GM23338 (cell line): ENCODE measurements around the gene XXYLT1. TPM values are rescaled to one million over a fixed set of nuclear protein-coding genes. Genes with fewer than 3 reads are reported as not detected.

ENCODE experiments used
- ATAC-seq: fragments of 200-7000 bp; cut with Tn5 transposase; 3 replicates; pipeline ENCODE4 v1.9.1; 2020
- DNase-seq: peaks from one replicate; pipeline ENCODE4 v3.0.0-alpha.2; 2015; ENCODE audit warnings: low spot score
- H2AFZ ChIP-seq: fragments of 200-600 bp; sonication (generic); 2 replicates; pipeline ENCODE4 v1.8.0; 2016; ENCODE audit warnings: antibody characterized with exemption, mild to moderate bottlenecking, moderate library complexity
- H3F3A ChIP-seq: fragments of 200-600 bp; sonication (generic); replicated peaks from 2 replicates; pipeline ENCODE4 v1.8.0; 2017; ENCODE audit warnings: antibody characterized with exemption, mixed run types, low read depth
- H3K27ac ChIP-seq: fragments of 200-600 bp; sonication (generic); 2 replicates; pipeline ENCODE4 v1.6.1; 2016; ENCODE audit warnings: low read depth
- H3K27me3 ChIP-seq: fragments of 200-600 bp; sonication (generic); 2 replicates; pipeline ENCODE4 v1.8.0; 2016; ENCODE audit warnings: mild to moderate bottlenecking, mixed run types, moderate library complexity; ENCODE audit not compliant: insufficient read depth
- H3K36me3 ChIP-seq: fragments of 200-600 bp; sonication (generic); 2 replicates; pipeline ENCODE4 v1.8.0; 2016; ENCODE audit warnings: mild to moderate bottlenecking; ENCODE audit not compliant: insufficient read depth
- H3K4me1 ChIP-seq: fragments of 200-600 bp; sonication (generic); 2 replicates; pipeline ENCODE4 v1.8.0; 2016; ENCODE audit warnings: mild to moderate bottlenecking, moderate library complexity; ENCODE audit not compliant: insufficient read depth
- H3K4me2 ChIP-seq: fragments of 200-600 bp; sonication (generic); 2 replicates; pipeline ENCODE4 v1.7.1; 2017; ENCODE audit warnings: mixed run types
- H3K4me3 ChIP-seq: fragments of 200-600 bp; sonication (generic); 2 replicates; pipeline ENCODE4 v1.6.1; 2016; ENCODE audit warnings: mixed run types
- H3K79me2 ChIP-seq: fragments of 200-600 bp; sonication (generic); replicated peaks from 2 replicates; pipeline ENCODE4 v1.8.0; 2017; ENCODE audit warnings: mild to moderate bottlenecking; ENCODE audit not compliant: insufficient read depth
- H3K9me2 ChIP-seq: fragments of 200-600 bp; sonication (generic); 2 replicates; pipeline ENCODE4 v1.8.0; 2017; ENCODE audit not compliant: insufficient read depth
- H4K20me1 ChIP-seq: fragments of 200-600 bp; sonication (generic); replicated peaks from 2 replicates; pipeline ENCODE4 v1.8.0; 2017; ENCODE audit warnings: mild to moderate bottlenecking; ENCODE audit not compliant: insufficient read depth
- H3K27ac Mint-ChIP-seq: 2 replicates; pipeline ENCODE4 v1.8.0; 2020; ENCODE audit warnings: inconsistent platforms, mild to moderate bottlenecking, moderate library complexity, mixed read lengths
- H3K27me3 Mint-ChIP-seq: 3 replicates; pipeline ENCODE4 v1.8.0; 2022; ENCODE audit warnings: low read depth, mild to moderate bottlenecking, moderate library complexity, mixed read lengths, inconsistent platforms; ENCODE audit not compliant: insufficient read depth, poor library complexity
- H3K36me3 Mint-ChIP-seq: 3 replicates; pipeline ENCODE4 v1.8.0; 2021; ENCODE audit warnings: low read depth, mild to moderate bottlenecking, inconsistent platforms, moderate library complexity, mixed read lengths
- H3K4me1 Mint-ChIP-seq: 3 replicates; pipeline ENCODE4 v1.8.0; 2020; ENCODE audit warnings: mild to moderate bottlenecking, inconsistent platforms, mixed read lengths
- H3K4me3 Mint-ChIP-seq: 3 replicates; pipeline ENCODE4 v1.8.0; 2021; ENCODE audit warnings: moderate library complexity, mild to moderate bottlenecking, inconsistent platforms, mixed read lengths
- H3K9me3 Mint-ChIP-seq: 3 replicates; pipeline ENCODE4 v1.8.0; 2020; ENCODE audit warnings: moderate library complexity, mild to moderate bottlenecking, inconsistent platforms, mixed read lengths
- CREB1 ChIP-seq: fragments of 250-450 bp; sonication (Bioruptor Pico); IDR thresholded peaks from 2 replicates; pipeline ENCODE4 v1.5.0; 2020; ENCODE audit warnings: low read depth, mild to moderate bottlenecking, moderate library complexity
- CTCF ChIP-seq, 2 experiments: fragments of 200-600 bp in 1 of 2; sonication (generic) in 1 of 2; conservative IDR thresholded peaks; 2 replicates each; pipeline versions ENCODE4 v1.5.1 to v1.6.1; 2016 to 2017; ENCODE audit warnings: antibody characterized with exemption in 2 of 2, low read depth in 2 of 2, mild to moderate bottlenecking in 2 of 2, moderate library complexity in 1 of 2
- ETS1 ChIP-seq: IDR thresholded peaks from 2 replicates; pipeline ENCODE4 v1.6.1; 2016; ENCODE audit warnings: antibody characterized with exemption
- EZH2 ChIP-seq: fragments of 200-600 bp; sonication (generic); IDR thresholded peaks from one replicate; pipeline ENCODE4 v1.8.0; 2017; ENCODE audit warnings: antibody characterized with exemption, mild to moderate bottlenecking, low read depth; ENCODE audit not compliant: unreplicated experiment
- EZH2phosphoT487 ChIP-seq: fragments of 200-600 bp; sonication (generic); IDR thresholded peaks from one replicate; pipeline ENCODE4 v1.8.1; 2018; ENCODE audit warnings: antibody characterized with exemption; ENCODE audit not compliant: unreplicated experiment
- JUNB ChIP-seq: IDR thresholded peaks from one replicate; pipeline ENCODE4 v1.6.1; 2016; ENCODE audit warnings: antibody characterized with exemption; ENCODE audit not compliant: unreplicated experiment
- NANOG ChIP-seq: IDR thresholded peaks from 2 replicates; pipeline ENCODE4 v1.6.1; 2016; ENCODE audit warnings: antibody characterized with exemption, borderline replicate concordance
- POLR2AphosphoS5 ChIP-seq: IDR thresholded peaks from 2 replicates; pipeline ENCODE4 v1.6.1; 2016; ENCODE audit warnings: antibody characterized with exemption, low read depth
- REST ChIP-seq: IDR thresholded peaks from one replicate; pipeline ENCODE4 v1.6.1; 2018; ENCODE audit warnings: antibody characterized with exemption; ENCODE audit not compliant: unreplicated experiment
- STAT1 ChIP-seq: IDR thresholded peaks from one replicate; pipeline ENCODE4 v1.6.1; 2016; ENCODE audit warnings: antibody characterized with exemption; ENCODE audit not compliant: unreplicated experiment
- ZNF114 ChIP-seq: fragments of 250-450 bp; sonication (Bioruptor Pico); IDR thresholded peaks from 2 replicates; pipeline ENCODE4 v1.5.0; 2020; ENCODE audit warnings: mild to moderate bottlenecking, moderate library complexity
- ZNF331 ChIP-seq: fragments of 250-450 bp; sonication (Bioruptor Pico); IDR thresholded peaks from 2 replicates; pipeline ENCODE4 v1.5.0; 2020; ENCODE audit warnings: low read depth, mild to moderate bottlenecking, moderate library complexity
- ZNF462 ChIP-seq: fragments of 250-450 bp; sonication (Bioruptor Pico); IDR thresholded peaks from 2 replicates; pipeline ENCODE4 v1.5.0; 2020; ENCODE audit warnings: mild to moderate bottlenecking, moderate library complexity
- polyA plus RNA-seq: library from polyadenylated mRNA; unstranded; fragments of >200 nt; fragmentation: Nextera tagmentation; extraction: Ambion mirVana; gene quantifications from 2 replicates; pipeline ENCODE4 v1.2.1, GENCODE V29; 2016
- total RNA-seq: library from RNA; depleted of rRNA; stranded (reverse); fragments of >200 nt; shearing (Covaris generic); gene quantifications from 2 replicates; pipeline ENCODE4 v1.2.3, GENCODE V29; 2014

Gene XXYLT1
- total and polyA plus RNA-seq, 2 experiments from 2014 or later, result 13.5 to 34.8 TPM

- no peak for DNase-seq
- Mint-ChIP-seq H3K27ac (no peak overlapping the region), H3K9me3 (peaks cover 4% of the 10 kb centered on the region; the same call in 2 of the 3 replicates), H3K4me1 (peaks cover 9% of the 10 kb centered on the region), H3K36me3 (peaks cover 7% of the 10 kb centered on the region), H3K4me3 (no peak overlapping the region), H3K27me3 (peaks cover 2% of the 10 kb centered on the region)
- H3K4me2 ChIP-seq, result no peak overlapping the region
- no peaks in the 10 kb centered on the region; the same call in 1 of the 2 replicates for H4K20me1 ChIP-seq
- H3F3A ChIP-seq, result no peaks in the 10 kb centered on the region
- TF ChIP-seq ZNF114 (CRISPR knock-in tag) (no peak), CREB1 (no peak), POLR2AphosphoS5 (no peak), ZNF462 (CRISPR knock-in tag) (no peak), ZNF331 (CRISPR knock-in tag) (no peak), CTCF (conservative IDR thresholded peaks at IDR 0.05; ENCODE audit: low read depth in 2 of 2) (no peak), EZH2phosphoT487 (no peak), JUNB (no peak), EZH2 (no peak), REST (no peak), NANOG (no peak), ETS1 (no peak), STAT1 (no peak)
- no peak overlapping the region for H3K27ac ChIP-seq
- H3K4me3 ChIP-seq, result no peak overlapping the region
- no peaks in the 10 kb centered on the region for H3K27me3 ChIP-seq
- no peak for ATAC-seq
- no peaks in the 10 kb centered on the region; the same call in 1 of the 2 replicates for H3K79me2 ChIP-seq
- no peaks in the 10 kb centered on the region for H3K36me3 ChIP-seq
- no peaks in the 10 kb centered on the region for H3K4me1 ChIP-seq
- no peaks in the 10 kb centered on the region for H3K9me2 ChIP-seq
- no peak overlapping the region for H2AFZ ChIP-seq
Measured at GRCh38 chr3:195096484-195097330, 174.3 kb downstream of the XXYLT1 start.
